D341Med (cell line): ENCODE data around the gene TENM3.

ENCODE experiments used
- DNase-seq: peaks from one replicate; pipeline ENCODE4 v3.0.0; 2012; ENCODE audit warnings: low spot score

Gene TENM3

DNA sequence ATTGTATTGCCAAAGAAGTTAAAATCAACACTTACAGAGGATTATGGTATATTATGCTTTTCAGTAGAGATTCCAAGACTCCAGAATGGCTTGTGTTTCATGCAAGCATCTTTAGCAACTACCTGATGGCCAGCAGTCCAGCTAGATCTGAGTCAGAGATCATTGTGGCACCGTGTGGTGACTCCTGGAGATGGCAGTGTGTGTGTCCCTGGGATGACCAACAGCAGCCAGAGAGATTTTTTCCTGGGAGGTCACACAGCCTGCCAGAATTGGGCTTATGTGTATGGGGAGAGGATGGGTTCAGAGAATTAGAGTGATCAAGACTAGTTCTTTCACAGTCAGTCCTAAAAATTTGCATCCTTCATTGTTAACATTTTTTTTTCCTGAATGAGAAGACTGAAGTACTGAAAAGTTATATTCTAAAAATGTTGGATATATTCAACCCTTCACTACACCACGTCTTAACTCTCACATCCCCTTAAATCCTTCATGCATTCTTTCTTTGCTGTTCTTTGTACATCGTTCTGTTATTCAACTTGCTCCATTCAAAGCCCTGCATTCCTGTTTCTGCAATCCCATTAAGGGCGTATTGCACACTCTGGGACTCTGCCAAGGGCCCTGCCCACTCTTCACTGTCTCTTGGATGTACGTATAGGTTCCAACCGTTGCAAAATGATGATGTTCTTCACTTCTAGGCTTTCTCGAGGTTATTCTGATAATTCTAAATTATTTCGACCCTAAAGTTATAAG is 12.4 kb downstream of the TENM3 start:
- no peak for DNase-seq

DNA sequence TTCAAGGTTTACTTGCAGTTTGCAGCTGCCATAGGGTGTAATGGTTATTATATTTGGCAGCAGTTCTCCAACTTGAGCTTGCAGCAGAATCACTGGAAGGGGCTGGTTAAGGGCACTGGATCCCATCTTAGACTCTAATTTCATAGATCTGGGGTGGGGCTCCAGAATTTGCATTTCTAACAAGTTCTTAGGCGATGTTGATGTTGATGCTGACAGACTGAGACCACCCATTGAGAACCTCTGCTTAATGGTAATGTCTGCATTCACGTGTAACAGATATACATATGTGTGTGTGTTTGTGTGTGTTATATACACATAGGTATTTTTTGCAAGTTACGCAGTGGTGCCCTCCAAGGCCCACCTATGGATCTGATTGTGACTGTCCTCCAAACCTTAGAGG is 13.8 kb downstream of the TENM3 start:
- no peak for DNase-seq

DNA sequence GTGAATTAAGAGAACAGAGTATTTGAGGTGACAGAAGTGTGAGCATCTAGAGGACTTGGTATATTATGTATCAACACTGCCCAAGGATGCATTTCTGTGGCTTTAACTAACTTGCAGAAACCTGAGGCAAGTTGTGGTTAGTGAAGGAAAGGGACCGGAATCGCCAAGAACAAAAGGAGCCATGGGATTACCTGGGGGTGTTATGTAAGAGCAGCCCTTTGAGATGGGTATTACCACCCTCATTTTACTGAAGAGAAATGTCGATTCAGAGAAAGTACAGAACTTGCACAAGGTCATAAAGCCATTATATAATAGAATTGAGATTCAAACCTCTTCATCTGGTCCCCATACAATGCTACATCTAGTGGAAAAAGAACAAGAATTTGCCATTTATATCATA is 14.3 kb downstream of the TENM3 start:
- DNase-seq: no peak

DNA sequence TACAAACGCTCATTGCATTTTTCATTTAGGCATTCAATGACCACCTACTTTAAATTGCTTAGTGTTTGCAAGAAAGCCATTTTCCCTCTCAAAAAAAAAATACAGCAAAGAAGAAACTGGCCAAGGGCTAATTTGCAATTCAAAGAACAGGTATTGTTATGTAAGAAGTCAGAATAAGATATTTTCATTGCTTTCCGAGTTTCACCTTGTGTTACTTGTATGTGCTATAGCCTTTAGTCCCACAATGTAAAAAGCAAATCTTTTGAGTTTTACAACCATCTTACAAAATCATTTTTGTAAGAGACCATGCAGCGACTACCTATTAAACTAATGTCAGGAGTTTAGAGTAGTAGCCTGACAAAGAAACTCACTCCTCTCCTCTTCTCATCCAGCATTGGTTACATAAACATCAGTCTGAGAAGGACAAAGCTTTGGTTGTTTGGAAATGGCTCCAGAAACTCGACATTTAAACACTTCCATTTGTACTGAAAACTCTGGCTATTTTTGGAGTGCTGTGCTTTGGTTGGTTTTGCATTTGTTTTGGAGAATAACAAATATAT is 15.3 kb downstream of the TENM3 start:
- no peak for DNase-seq

DNA sequence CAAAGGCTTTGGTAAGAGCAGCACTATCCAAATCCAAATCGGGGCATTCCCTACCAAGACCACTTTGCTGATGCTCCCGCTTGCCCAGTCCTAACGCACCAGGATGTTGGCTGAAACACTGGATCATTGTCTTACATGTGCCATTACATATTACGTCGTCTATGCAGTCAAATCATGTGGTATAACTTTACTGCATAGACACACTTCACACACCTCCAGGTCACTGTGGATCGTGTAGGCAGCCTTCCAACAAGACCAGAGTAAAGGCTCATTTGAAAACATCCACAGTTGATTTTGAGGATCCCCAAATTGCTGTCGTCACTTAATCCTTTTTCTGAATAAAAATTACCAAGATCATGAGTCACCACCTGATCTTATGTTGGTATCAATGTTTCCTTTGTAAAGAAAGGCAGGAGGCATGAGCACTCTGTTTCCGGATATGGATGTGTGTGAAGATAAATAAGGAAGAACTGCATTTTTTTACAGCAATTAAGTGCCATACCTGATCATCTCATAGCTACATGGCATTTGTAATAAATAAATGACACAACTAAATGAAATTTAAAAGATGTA is 18.5 kb downstream of the TENM3 start:
- no peak for DNase-seq

DNA sequence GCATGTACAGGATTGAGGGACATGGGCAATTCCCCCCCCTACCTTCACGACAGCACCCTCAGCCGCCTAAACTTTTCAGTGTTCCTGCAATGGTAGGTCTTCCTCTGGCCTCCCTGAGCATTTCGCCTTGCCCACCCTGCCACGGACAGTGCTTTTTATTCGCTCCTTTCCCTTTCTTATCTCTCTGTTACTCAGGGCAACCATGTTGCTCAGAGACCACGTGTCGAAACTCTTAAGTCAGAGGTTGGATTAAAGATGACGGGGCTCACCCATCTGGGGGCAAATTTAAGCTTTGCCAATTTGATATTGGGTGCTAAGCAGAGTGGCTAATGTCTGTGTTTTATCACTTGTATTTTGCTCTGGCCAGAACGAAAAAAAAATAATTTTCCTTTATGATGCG is 20.4 kb downstream of the TENM3 start:
- no peak for DNase-seq

DNA sequence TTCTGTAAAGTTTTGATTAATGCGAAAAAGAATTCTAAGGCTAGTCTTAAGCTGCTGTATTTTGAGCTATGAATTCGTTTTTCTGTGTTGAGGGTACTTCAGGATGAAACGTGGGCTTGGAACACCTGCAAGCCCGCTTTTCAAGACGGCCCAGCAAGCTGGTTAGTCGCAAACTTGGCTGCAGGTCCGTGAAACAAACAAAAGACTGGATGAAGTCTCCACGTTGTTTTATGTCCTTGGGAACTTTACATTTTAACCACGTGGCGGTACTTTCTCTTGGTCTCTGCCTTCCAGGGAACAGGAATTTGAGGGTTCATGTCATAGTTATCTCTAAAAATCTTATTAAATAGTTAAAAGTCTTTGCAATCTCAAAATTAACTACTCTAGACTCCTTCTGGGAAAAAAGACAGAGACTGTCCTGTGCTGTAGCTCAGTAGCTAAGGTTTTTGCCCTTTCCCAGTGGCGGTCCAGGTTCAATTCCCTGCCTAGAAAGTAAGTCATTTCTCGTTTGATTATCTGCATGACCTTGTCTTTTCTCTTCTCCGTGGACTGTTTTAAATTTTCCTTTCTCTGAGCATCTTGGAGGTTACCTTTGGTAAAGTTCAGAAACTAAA is 21.0 kb downstream of the TENM3 start:
- no peak for DNase-seq

DNA sequence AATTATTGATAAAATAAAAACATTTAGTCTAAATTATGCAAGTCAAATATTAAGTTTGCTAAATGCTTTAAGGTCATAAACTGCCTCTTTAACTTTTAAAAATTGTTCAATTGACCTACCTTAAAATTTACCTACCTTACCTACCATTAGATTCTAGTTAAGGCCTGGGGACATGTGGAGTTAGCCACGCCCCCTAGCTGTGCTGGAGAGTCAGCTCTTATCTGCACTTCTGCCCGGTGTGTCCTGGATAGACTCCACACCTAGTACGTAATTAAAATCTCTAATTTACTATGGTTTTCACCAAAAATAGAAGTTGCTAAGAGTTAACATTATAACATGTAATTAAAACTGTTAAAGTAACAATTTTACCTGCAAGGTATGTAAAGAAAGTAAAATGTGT is 22.7 kb downstream of the TENM3 start:
- DNase-seq: no peak

DNA sequence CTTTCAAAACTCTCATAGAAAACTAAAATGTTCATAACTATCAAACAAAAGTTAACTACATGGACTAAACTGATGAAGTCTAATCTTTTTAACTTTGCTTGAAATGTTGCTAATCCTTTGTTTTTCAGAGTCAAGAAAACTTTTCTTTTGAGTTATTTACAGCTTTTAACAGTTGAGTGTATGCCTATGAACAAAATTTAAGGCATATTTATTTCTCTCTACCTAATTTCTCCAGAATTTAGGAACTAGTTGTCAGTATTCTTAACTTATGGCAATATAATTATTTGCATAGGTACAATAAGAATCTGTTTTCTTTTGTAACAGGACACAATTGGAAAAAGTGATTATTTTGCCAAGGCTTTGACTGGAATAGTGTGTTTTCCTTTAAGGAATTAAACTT is 23.8 kb downstream of the TENM3 start:
- DNase-seq: no peak

DNA sequence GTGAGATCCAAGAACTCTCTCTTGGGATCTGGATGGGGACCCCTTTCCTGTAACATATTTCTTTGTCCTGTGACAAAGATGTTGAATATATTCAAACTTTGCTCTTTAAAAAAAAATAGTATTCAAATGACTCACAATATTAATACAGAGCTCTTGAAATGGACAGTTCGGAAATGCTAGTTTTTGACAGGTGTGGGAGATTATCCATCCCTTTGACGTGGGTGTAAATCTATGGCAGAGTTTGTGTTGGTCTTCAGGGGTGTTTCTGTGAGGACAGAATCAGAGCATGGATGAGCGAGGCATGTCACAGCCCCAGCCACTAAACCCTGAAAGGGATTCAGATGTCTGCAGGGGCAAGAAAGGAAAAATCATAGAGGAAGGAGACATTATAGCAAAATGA is 25.8 kb downstream of the TENM3 start:
- no peak for DNase-seq

DNA sequence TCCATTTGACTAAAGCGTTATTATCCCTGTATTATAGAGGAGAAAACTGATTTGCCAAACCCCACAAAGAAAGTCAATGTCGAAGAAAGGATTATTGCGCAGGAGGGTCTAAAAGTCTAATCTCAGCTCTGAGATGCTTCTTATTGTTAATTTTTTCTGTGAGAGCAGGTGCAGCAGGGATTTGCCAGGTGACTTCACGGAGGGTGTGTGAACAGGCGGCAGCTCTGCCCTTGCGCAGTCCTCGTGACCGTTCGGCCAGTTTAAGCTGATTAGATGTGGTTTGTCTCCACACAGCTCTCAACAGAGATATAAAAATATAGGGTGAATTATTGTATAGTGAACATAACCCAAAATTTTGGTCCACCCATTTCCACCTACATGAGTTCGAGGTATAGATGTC is 28.5 kb downstream of the TENM3 start:
- no peak for DNase-seq

DNA sequence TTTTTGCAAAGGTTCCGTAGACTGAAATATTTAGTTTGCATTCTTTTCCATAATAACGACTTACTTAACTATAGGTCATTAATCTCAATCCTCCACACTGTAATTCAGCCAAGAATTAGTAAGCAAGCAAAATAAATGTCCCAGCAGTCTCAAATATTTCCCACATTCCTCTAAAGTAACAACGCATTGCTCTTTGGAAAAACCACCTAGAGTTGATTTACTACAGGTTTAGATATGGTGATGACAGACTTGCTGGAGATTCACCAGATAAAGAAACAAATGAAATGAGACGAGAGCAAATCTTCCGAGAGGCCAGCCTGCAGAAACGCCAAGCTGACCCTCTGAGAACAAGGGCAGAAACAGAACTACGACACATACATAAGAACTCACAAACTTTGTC is 28.9 kb downstream of the TENM3 start:
- no peak for DNase-seq

DNA sequence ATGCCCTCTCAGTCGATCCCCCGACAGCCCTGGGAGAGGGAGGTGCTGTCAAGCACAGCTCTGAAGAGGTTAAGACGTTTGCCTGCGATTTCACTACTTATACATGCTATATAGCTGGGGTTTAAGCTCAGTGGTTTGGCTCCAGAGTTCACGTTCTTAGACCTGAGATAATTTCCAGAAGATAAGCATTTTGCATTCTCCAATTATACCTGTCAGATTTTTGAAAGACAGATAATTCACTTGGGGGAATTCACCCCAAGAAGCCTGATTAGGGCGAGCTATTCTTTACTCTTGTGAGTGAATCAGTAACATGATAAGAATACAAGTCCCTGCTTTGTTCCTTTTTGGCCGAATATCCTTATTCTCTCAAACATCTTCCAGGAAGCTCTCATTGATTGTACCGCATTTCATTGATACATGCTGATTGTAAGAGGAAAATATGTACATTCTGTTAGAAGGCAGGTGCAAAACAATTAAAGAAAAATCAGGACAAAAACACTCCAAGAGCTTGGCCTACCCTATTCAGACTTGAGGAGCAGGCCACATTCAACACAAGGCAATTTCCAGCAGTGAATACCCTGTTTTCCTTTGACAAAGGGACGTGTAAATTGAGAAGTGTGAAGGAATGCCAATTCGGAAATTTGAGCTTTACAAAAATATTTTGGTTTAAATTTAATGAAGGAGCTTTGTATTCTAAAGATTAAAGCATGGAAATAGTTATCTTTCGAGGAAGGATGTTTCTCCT is 30.2 kb downstream of the TENM3 start:
- DNase-seq: no peak

DNA sequence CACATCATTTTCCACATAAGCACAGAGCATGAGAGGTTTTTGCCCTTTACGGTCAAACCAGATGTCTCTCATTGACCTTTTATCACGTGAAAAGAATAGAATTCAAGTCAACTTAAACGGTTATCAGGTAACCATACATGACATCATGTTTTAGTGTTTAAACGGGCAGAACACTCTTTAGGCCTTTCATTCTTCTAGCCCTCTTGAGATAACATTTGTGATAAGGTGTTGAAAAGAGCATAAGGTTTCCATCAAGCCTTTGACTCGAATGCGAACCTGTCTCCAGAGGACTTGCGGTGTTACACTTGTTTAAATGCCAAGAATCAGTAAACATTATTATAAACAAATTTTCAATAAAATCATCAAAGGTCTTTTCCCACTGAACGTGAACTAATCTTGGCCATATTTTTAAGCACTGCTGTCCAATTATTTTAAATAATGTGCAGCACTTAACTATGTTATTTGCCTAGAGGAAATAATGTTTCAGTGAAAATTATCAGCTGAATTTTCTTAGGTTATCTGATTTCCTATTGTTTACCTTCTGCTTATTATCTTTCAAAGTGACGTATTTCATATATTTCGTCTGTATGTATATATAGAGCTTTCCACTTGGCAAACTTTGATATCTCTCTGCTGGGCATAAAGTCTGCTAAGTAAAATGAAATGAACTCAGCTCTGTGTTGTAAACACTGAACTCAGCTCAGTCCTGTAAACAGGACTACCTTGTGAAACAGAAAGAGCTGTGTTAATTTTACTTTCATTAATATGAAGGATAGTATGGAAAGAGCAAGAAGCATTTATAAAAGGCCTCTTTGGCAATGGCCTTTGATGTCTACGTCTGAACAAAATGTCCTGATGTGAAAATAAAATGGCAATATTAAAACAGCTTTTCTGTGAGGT is 33.3 kb downstream of the TENM3 start:
- DNase-seq: no peak

DNA sequence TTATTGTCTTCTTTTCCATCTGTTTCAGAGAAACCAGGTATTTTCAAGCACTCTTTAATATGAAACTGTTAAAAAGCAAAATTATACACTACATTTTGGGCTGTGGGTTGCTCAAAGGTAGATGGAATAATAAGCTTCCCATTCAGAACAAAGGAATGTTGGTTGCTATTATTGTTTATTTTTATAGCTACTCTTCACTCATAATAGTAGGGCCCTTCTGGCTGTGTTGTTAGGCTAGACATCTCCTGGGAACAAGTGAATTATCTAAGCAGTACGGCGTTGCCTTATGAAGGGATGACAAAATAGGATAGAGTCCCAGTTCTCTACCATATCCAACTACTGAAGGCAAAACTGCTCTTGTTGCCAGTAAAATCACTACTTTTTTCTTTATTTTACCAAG is 34.2 kb downstream of the TENM3 start:
- no peak for DNase-seq

DNA sequence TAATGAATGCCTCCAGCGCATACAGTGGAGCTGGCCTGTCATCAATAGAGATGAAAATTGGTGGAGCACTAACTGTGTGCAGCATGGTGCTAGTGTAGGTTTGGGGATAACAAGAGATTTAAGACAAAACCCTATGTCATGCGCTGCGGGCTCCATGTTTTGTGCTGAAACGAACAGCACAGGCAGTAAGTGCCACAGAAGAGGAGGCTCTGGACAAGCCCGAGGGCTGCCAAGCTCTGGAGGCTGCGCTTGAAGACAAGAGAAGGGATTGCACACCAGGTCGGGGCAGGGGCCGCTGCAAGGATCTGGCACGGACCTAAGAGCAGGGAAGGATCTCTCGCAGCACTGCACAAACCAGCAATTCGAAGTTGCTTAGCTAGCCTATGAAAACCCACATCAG is 35.5 kb downstream of the TENM3 start:
- no peak for DNase-seq

DNA sequence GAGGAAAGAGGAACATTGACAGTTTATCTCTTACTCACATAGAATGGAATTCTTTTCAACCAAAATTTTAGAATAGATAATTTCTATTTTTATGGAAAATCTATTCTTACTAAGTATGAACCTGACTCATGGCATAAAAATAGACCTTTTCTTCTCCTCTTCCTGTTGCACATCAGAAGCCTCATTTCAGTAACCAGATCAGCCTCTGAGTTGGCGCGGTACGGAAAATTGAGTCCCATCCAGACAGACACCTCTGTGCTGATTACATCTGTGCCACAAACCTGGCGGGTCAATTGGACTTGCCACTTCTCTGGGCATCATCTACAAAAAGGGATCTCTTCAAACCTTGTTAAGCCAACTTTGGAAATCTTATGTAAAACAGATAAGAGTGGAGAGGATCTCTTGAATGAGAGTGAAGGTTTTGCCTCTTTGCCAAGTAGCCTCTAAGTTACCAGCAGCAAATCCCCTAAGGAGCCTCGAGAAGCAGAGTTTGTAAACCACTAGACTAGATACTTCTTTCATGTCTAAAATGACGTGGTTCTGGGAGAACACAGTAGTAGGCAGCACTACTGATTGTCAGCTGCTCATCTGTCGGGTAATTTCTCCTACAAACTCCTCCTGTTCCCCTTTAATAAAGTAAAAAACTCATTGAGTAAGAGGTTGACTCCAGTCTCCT is 37.4 kb downstream of the TENM3 start:
- no peak for DNase-seq

DNA sequence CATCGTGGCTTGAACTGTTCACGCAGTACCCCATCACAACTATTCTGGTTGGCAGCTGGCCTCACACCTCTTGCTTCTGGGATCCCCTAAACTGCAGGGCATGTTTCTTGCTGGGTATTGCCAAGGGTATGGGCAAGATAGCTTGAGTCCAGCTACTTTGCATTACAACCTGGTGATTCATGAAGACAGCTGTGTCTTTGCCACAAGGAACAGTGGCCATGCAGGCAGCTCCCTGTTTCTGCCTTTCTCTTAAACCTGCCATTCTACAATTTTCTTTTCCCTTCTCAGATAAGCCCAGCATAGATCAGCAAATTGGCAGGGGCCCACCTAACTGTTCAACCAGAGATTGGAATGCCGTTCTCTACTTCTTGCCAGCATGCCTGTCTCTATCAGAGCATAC is 42.8 kb downstream of the TENM3 start:
- no peak for DNase-seq

DNA sequence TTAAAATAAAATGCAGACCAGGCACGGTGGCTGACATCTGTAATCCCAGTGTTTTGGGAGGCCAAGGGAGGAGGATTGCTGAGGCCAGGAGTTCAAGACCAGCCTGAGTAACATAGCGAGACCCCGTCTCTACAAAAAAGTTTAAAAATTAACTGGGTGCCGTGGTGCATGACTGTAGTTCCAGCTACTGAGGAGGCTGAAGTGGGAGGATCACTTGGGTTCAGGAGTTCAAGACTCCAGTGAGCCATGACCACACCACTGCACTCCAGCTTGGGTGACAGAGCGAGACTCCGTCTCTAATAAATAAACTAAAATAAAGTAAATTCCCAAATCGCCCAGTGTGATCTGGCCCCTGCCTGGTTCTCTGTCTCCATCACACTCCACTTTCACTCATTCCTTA is 43.7 kb downstream of the TENM3 start:
- DNase-seq: no peak

DNA sequence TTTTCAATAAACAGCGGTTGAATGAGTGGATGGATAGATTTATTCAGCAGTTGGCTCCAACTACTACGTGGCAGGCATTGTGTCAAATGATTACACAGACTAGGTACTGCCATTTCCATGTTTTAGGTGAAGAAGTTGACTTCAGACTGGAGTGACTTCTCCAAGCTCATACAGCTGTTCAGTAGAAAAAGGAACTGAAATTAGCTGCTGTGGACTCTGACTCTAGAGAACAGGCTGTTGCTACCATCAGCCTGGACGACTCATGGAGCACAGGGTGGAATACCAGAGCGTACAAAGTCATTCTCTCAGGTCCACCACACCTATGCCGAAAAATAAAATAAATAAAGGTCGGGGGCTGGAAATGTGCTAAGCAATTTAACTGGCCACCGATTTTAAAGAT is 45.3 kb downstream of the TENM3 start:
- no peak for DNase-seq

DNA sequence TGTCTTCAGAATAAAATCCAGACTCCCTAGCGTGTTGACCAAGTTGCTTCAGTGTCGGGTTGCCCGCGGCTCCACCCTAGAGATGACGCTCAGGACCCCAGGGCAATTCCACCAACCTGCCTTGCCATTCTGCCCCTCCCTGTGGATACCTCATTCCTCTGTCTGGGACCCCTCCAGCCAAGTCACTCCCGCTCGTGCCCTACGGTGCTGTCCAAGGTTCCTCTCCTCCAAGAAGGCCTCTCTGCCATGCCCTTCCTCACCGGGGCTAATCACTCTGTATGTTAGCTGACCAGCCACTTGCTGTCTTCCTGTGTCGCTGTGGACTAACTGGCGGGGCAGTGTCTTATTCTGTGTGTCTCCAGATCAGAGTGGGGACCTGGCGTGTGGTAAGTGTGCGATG is 46.6 kb downstream of the TENM3 start:
- no peak for DNase-seq
